Measurements from ENCODE around the gene SYMPK. TPM values are rescaled to one million over a fixed set of nuclear protein-coding genes. Genes with fewer than 3 reads are reported as not detected.

Gene SYMPK
- total RNA-seq, 2 experiments from 2014 or later = 84.4 to 118 TPM

DNA sequence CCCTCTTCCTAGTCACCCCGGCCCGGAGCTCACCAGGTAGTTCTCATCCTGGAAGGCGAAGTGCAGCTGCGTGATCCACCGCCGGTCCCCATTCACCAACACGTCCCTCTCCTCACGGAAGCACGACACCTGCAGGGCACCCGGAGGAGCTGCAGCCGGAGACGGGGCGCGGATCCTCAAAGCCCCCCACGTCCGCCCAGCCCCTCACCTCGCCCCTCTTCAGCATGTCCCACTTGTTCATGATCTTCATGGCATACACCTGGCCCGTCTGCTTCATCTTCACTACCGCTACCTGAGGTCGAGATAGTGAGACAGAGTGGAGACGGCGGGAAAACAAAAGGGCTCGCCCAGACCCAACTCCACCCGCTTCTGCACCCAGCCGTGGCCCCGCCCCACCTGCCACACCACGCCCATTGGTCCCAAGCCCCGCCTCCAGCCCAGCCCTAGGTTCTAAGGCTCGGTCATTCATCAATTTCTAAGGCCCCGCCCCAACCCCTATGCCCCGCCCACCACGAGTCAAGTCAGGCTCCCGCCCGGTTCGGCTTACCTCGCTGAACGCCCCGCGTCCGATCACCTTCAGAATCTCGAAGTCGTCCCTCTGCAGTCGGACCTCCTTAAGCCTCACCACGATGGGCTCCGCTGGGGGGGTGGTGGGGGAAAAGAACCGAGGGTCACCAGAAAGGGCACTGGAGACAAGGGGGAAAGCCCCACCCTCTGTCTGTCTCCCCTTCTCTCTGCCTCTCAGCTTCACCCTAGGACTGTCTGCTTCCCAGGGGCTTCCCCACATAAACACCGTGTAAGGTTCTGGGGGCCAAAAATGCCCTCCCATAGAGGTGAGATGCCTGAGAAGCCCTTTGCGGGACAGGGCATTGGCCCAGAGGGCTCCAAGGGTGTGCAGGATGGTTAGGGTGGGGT, 83.5 kb downstream of the SYMPK start:
- no peaks in the 10 kb centered on the region; the same call in 1 of the 2 replicates for H4K20me1 ChIP-seq (ENCODE audit: insufficient read depth, low read length)
- no peaks in the 10 kb centered on the region for H3K9me3 ChIP-seq (ENCODE audit: low read length)
- peak overlapping the region; percentile 67 for H3K4me2 ChIP-seq (ENCODE audit: low read length)
- no peak overlapping the region for H3K27ac ChIP-seq (ENCODE audit: low read depth, low read length, poor library complexity, severe bottlenecking)
- BruUV-seq (replicated peaks) = no TSS peak
- H3K4me1 ChIP-seq (ENCODE audit: insufficient read depth, low read length, poor library complexity, severe bottlenecking) = peaks cover 12% of the 10 kb centered on the region
- H3K36me3 ChIP-seq (ENCODE audit: insufficient read depth, low read length) = peaks cover 7% of the 10 kb centered on the region; the same call in 1 of the 2 replicates
- H3K9me2 ChIP-seq (ENCODE audit: insufficient read depth, low read length) = no peaks in the 10 kb centered on the region
- ChIA-PET POLR2A (interaction anchor here (0.5 to 0.6 kb wide), 2 partner anchors 49 to 114 kb away, joined by 3 to 6 read pairs; no protein-coding TSS in a partner anchor), CTCF (ENCODE audit: unreplicated experiment) (interaction anchor here (0.6 to 1.1 kb wide), 2 partner anchors 10 to 52 kb away, joined by 3 read pairs; partner anchors contain the start of gene SIX5)
- TF ChIP-seq, protein P1, sequence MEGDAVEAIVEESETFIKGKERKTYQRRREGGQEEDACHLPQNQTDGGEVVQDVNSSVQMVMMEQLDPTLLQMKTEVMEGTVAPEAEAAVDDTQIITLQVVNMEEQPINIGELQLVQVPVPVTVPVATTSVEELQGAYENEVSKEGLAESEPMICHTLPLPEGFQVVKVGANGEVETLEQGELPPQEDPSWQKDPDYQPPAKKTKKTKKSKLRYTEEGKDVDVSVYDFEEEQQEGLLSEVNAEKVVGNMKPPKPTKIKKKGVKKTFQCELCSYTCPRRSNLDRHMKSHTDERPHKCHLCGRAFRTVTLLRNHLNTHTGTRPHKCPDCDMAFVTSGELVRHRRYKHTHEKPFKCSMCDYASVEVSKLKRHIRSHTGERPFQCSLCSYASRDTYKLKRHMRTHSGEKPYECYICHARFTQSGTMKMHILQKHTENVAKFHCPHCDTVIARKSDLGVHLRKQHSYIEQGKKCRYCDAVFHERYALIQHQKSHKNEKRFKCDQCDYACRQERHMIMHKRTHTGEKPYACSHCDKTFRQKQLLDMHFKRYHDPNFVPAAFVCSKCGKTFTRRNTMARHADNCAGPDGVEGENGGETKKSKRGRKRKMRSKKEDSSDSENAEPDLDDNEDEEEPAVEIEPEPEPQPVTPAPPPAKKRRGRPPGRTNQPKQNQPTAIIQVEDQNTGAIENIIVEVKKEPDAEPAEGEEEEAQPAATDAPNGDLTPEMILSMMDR (conservative IDR thresholded peaks at IDR 0.05; ENCODE audit: low read length) = peak; percentile 90
- no peak for TF ChIP-seq EZH2phosphoT487 (IDR thresholded peaks at IDR 0.05; ENCODE audit: borderline replicate concordance, low read depth, low read length)
- peak overlapping the region; percentile 51 for H3K4me3 ChIP-seq (ENCODE audit: low read depth, low read length, poor library complexity, severe bottlenecking)
- H3K79me2 ChIP-seq (ENCODE audit: insufficient read depth, low read depth, low read length) = no peaks in the 10 kb centered on the region
- no peak overlapping the region for H2AFZ ChIP-seq (ENCODE audit: low read length)
- intact Hi-C loops (cut with micrococcal nuclease; ENCODE audit: unreplicated experiment) = loop anchor here (1.0 kb wide), 1 partner anchor 9 kb away; no protein-coding TSS in a partner anchor
- DNase-seq (ENCODE audit: low spot score) = peak; percentile 86

DNA sequence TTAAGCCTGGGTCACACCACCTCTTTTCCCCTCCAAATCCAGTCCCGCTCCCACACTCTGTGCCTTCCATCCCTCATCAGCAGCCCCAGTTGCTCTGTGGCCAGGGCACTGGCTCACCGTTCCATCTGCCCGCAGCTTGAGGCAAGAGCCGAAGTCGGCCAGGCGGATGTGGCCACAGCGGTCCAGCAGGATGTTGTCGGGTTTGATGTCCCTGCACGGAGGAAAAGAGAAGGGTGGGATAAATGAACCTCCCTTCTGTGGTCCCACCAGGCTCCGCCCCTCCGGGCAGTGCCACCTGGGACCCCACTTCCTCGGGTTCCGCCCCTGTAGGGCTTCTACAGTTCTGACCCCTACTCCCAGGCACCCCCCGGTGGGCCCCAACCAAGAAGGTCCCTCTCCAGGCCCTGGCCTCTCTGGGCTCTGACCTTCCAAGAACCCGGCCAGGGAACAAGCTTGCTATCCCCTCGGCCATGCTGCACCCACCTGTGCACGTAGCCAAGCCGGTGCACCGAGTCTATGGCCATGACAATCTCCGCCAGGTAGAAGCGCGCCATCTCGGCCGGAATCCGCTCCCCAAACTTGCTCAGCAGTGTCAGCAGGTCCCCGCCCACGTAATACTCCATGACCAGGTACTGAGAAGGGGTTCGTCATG, 84.8 kb downstream of the SYMPK start:
- ChIA-PET CTCF (ENCODE audit: unreplicated experiment) (no interaction called here), POLR2A (no interaction called here)
- no peak overlapping the region for H3K4me3 ChIP-seq (ENCODE audit: low read depth, low read length, poor library complexity, severe bottlenecking)
- no peaks in the 10 kb centered on the region for H3K9me3 ChIP-seq (ENCODE audit: low read length)
- TF ChIP-seq, protein P1 (conservative IDR thresholded peaks at IDR 0.05; ENCODE audit: low read length) = no peak
- no peak for TF ChIP-seq EZH2phosphoT487 (IDR thresholded peaks at IDR 0.05; ENCODE audit: borderline replicate concordance, low read depth, low read length)
- H3K9me2 ChIP-seq (ENCODE audit: insufficient read depth, low read length) = no peaks in the 10 kb centered on the region
- no peak for DNase-seq (ENCODE audit: low spot score)
- H4K20me1 ChIP-seq (ENCODE audit: insufficient read depth, low read length) = no peaks in the 10 kb centered on the region; the same call in 1 of the 2 replicates
- no peak overlapping the region for H3K4me2 ChIP-seq (ENCODE audit: low read length)
- intact Hi-C loops (cut with micrococcal nuclease; ENCODE audit: unreplicated experiment) = no loop called here
- no peak overlapping the region for H2AFZ ChIP-seq (ENCODE audit: low read length)
- H3K36me3 ChIP-seq (ENCODE audit: insufficient read depth, low read length) = peaks cover 7% of the 10 kb centered on the region; the same call in 1 of the 2 replicates
- no peaks in the 10 kb centered on the region for H3K79me2 ChIP-seq (ENCODE audit: insufficient read depth, low read depth, low read length)
- BruUV-seq (replicated peaks) = no TSS peak
- H3K4me1 ChIP-seq (ENCODE audit: insufficient read depth, low read length, poor library complexity, severe bottlenecking) = peaks cover 18% of the 10 kb centered on the region
- no peak overlapping the region for H3K27ac ChIP-seq (ENCODE audit: low read depth, low read length, poor library complexity, severe bottlenecking)

All from OCI-LY7 (cell line).